CD4-positive, alpha-beta T cell (primary cell): ENCODE data around the gene CDC20B. TPM values are rescaled to one million over a fixed set of nuclear protein-coding genes. Genes with fewer than 3 reads are reported as not detected.

ENCODE experiments used
- ATAC-seq: fragments of 200-7000 bp; cut with Tn5 transposase; one replicate; pipeline ENCODE4 v1.10.0; 2022; ENCODE audit warnings: mild to moderate bottlenecking; ENCODE audit not compliant: poor library complexity
- CTCF ChIA-PET: fragments of 350-600 bp; sonication (Branson Sonifier 250); formaldehyde crosslinking; loops from one replicate; lab custom pipeline; 2021; ENCODE audit warnings: antibody characterized with exemption, inconsistent platforms; lab: Charles Lee
- POLR2A ChIA-PET: fragments of 350-600 bp; sonication (Branson Sonifier 250); formaldehyde crosslinking; loops from one replicate; lab custom pipeline; 2021; ENCODE audit warnings: antibody characterized with exemption, inconsistent platforms; lab: Charles Lee
- DNase-seq, 14 experiments: peaks; one replicate each; pipeline ENCODE4 v3.0.0-alpha.2; 2013 to 2020; ENCODE audit warnings: mixed read lengths in 2 of 14
- H3K27ac ChIP-seq, 2 donors: one replicate each; pipeline versions ENCODE4 v1.5.1 to v1.7.0; 2013; ENCODE audit warnings: low read length in 2 of 2, low read depth in 1 of 2, mild to moderate bottlenecking in 1 of 2
- H3K27me3 ChIP-seq, 2 experiments: 1 replicate in 1 of 2; 2 replicates in 1 of 2; pipeline versions ENCODE4 v1.6.1 to v1.7.0; 2013; ENCODE audit warnings: low read length in 2 of 2, control low read depth in 1 of 2, mild to moderate bottlenecking in 1 of 2, moderate library complexity in 1 of 2; ENCODE audit not compliant: insufficient read depth in 2 of 2, control insufficient read depth in 1 of 2
- H3K36me3 ChIP-seq: one replicate; pipeline ENCODE4 v1.6.1; 2013; ENCODE audit warnings: low read length, control low read depth; ENCODE audit not compliant: insufficient read depth
- H3K4me1 ChIP-seq: one replicate; pipeline ENCODE4 v1.6.1; 2013; ENCODE audit warnings: low read length, control low read depth; ENCODE audit not compliant: insufficient read depth
- H3K4me3 ChIP-seq: one replicate; pipeline ENCODE4 v1.5.1; 2013; ENCODE audit warnings: mild to moderate bottlenecking, low read length, moderate library complexity
- H3K9me3 ChIP-seq, 2 experiments: 1 replicate in 1 of 2; 2 replicates in 1 of 2; pipeline versions ENCODE4 v1.6.1 to v1.7.0; 2013; ENCODE audit warnings: low read length in 2 of 2, mild to moderate bottlenecking in 2 of 2, control low read depth in 1 of 2, moderate library complexity in 1 of 2; ENCODE audit not compliant: control insufficient read depth in 1 of 2, insufficient read depth in 1 of 2
- H3K27ac Mint-ChIP-seq: one replicate; pipeline ENCODE4 v1.8.0; 2020; ENCODE audit warnings: mixed read lengths
- H3K27me3 Mint-ChIP-seq: one replicate; pipeline ENCODE4 v1.8.0; 2021; ENCODE audit warnings: mixed read lengths
- H3K36me3 Mint-ChIP-seq: one replicate; pipeline ENCODE4 v1.8.0; 2021; ENCODE audit warnings: low read depth, mixed read lengths
- H3K4me1 Mint-ChIP-seq: one replicate; pipeline ENCODE4 v1.8.0; 2021; ENCODE audit warnings: low read depth, mixed read lengths
- H3K4me3 Mint-ChIP-seq: one replicate; pipeline ENCODE4 v1.8.0; 2020; ENCODE audit warnings: mild to moderate bottlenecking, mixed read lengths
- H3K9me3 Mint-ChIP-seq: one replicate; pipeline ENCODE4 v1.8.0; 2020; ENCODE audit warnings: mixed read lengths
- CTCF ChIP-seq: fragments of 200-600 bp; IDR thresholded peaks from one replicate; pipeline ENCODE4 v1.8.0; 2022; ENCODE audit warnings: antibody characterized with exemption, mild to moderate bottlenecking
- intact Hi-C, 2 experiments: fragments of 100-400 bp; cut with DNase I in 1 of 2; cut with micrococcal nuclease in 1 of 2; formaldehyde crosslinking; loops; one replicate each; pipeline versions ENCODE4 v1.15.1 to v1.9.0; 2023 to 2025; cut with DNase I, micrococcal nuclease
- total RNA-seq, 174 experiments: library from RNA in 2 of 174; stranded (reverse) in 2 of 174; gene quantifications; one replicate each; pipeline ENCODE4 v1.2.3 and lab custom pipeline; 2021 to 2026

The CDC20B gene
- total RNA-seq, 2 experiments from 2014 or later, result not detected

- no peaks in the 10 kb centered on the region for H3K27me3 Mint-ChIP-seq
- ChIA-PET CTCF (no interaction called here), POLR2A (no interaction called here)
These were observed 36.5 kb downstream of the CDC20B start for GRCh38 chr5:55136521-55136920.

GRCh38 chr5:55134053-55134722 lies 38.8 kb downstream of the CDC20B start:
- Mint-ChIP-seq H3K27me3 (no peaks in the 10 kb centered on the region), H3K9me3 (peaks cover 6% of the 10 kb centered on the region), H3K4me3 (no peak overlapping the region), H3K27ac (no peak overlapping the region), H3K36me3 (no peaks in the 10 kb centered on the region), H3K4me1 (peaks cover 10% of the 10 kb centered on the region)
- no peaks in the 10 kb centered on the region for H3K36me3 ChIP-seq
- peaks cover 7% of the 10 kb centered on the region for H3K4me1 ChIP-seq
- no peak for TF ChIP-seq CTCF
- no peak overlapping the region for H3K4me3 ChIP-seq
- no peaks in the 10 kb centered on the region for H3K27me3 ChIP-seq
- DNase-seq (no peak), ATAC-seq (no peak)
- intact Hi-C loops, result loop anchor here in 1 of 2 experiments (5.0 kb wide), 1 partner anchor 72 kb away; no protein-coding TSS in a partner anchor
- H3K9me3 ChIP-seq, result peaks cover 0 to 7% of the 10 kb centered on the region in 2 experiments
- ChIA-PET CTCF (interaction anchor here (1.4 kb wide), 1 partner anchor 190 kb away, joined by 6 read pairs; no protein-coding TSS in a partner anchor), POLR2A (interaction anchor here (0.7 kb wide), 1 partner anchor 37 kb away, joined by 4 read pairs; no protein-coding TSS in a partner anchor)
- no peak overlapping the region for H3K27ac ChIP-seq

More at GRCh38 chr5:55136521-55136920, 36.5 kb downstream of the CDC20B start:
- H3K4me3 Mint-ChIP-seq, result no peak overlapping the region
- Histone ChIP-seq H3K9me3 (peaks cover 0 to 4% of the 10 kb centered on the region in 2 experiments), H3K4me1 (peaks cover 9% of the 10 kb centered on the region), H3K27ac (no peak overlapping the region), H3K27me3 (no peaks in the 10 kb centered on the region), H3K4me3 (no peak overlapping the region), H3K36me3 (no peaks in the 10 kb centered on the region)
- H3K27ac Mint-ChIP-seq, result no peak overlapping the region
- intact Hi-C loops, result no loop called here
- no peaks in the 10 kb centered on the region for H3K9me3 Mint-ChIP-seq
- peaks cover 11% of the 10 kb centered on the region for H3K4me1 Mint-ChIP-seq
- ATAC-seq, result no peak
- no peaks in the 10 kb centered on the region for H3K36me3 Mint-ChIP-seq
- TF ChIP-seq CTCF, result no peak
- no peak for DNase-seq

GRCh38 chr5:55123365-55123764 lies 49.6 kb downstream of the CDC20B start:
- Mint-ChIP-seq H3K36me3 (no peaks in the 10 kb centered on the region), H3K9me3 (no peaks in the 10 kb centered on the region), H3K27ac (no peak overlapping the region), H3K4me3 (no peak overlapping the region), H3K4me1 (no peaks in the 10 kb centered on the region), H3K27me3 (no peaks in the 10 kb centered on the region)
- ChIA-PET POLR2A (interaction anchor here (0.7 kb wide), 1 partner anchor 62 kb away, joined by 3 read pairs; no protein-coding TSS in a partner anchor), CTCF (interaction anchor here (0.6 kb wide), 1 partner anchor 636 kb away, joined by 3 read pairs; no protein-coding TSS in a partner anchor)
- intact Hi-C loops, result no loop called here
- H3K4me3 ChIP-seq, result no peak overlapping the region
- no peak overlapping the region for H3K27ac ChIP-seq
- ATAC-seq (no peak), DNase-seq (no peak)
- H3K4me1 ChIP-seq, result no peaks in the 10 kb centered on the region
- H3K27me3 ChIP-seq, result no peaks in the 10 kb centered on the region
- TF ChIP-seq CTCF, result no peak
- H3K36me3 ChIP-seq, result no peaks in the 10 kb centered on the region
- no peaks in the 10 kb centered on the region for H3K9me3 ChIP-seq
